Measurements from ENCODE around the gene FOXO3.

The FOXO3 gene

GRCh38 chr6:108635505-108636226, 74.9 kb downstream of the FOXO3 start:
- no peak for TF ChIP-seq CTCF (IDR thresholded peaks at IDR 0.05; ENCODE audit: control insufficient read depth, insufficient read depth, low read depth, low read length, missing control alignments)
- no peak for DNase-seq (ENCODE audit: low read depth)

GRCh38 chr6:108637963-108638362, 77.2 kb downstream of the FOXO3 start:
- no peak for TF ChIP-seq CTCF (IDR thresholded peaks at IDR 0.05; ENCODE audit: control insufficient read depth, insufficient read depth, low read depth, low read length, missing control alignments)
- no peak for DNase-seq (ENCODE audit: low read depth)
- H3K4me3 ChIP-seq (ENCODE audit: control insufficient read depth, low read depth, low read length): no peak overlapping the region

More at GRCh38 chr6:108635505-108636226, 74.9 kb downstream of the FOXO3 start:
- no peak overlapping the region for H3K4me3 ChIP-seq (ENCODE audit: control insufficient read depth, low read depth, low read length)

GRCh38 chr6:108638993-108639392, 78.3 kb downstream of the FOXO3 start:
- no peak for DNase-seq (ENCODE audit: low read depth)
- no peak for TF ChIP-seq CTCF (IDR thresholded peaks at IDR 0.05; ENCODE audit: control insufficient read depth, insufficient read depth, low read depth, low read length, missing control alignments)
- no peak overlapping the region for H3K4me3 ChIP-seq (ENCODE audit: control insufficient read depth, low read depth, low read length)

- H3K4me3 ChIP-seq (ENCODE audit: control insufficient read depth, low read depth, low read length): no peak overlapping the region
- TF ChIP-seq CTCF (IDR thresholded peaks at IDR 0.05; ENCODE audit: control insufficient read depth, insufficient read depth, low read depth, low read length, missing control alignments): no peak
- DNase-seq (ENCODE audit: low read depth): no peak
Observed at GRCh38 chr6:108640104-108640503, 79.4 kb downstream of the FOXO3 start.

- DNase-seq (ENCODE audit: low read depth): no peak
- H3K4me3 ChIP-seq (ENCODE audit: control insufficient read depth, low read depth, low read length): no peak overlapping the region
- TF ChIP-seq CTCF (IDR thresholded peaks at IDR 0.05; ENCODE audit: control insufficient read depth, insufficient read depth, low read depth, low read length, missing control alignments): no peak
Observed at GRCh38 chr6:108643184-108643583, 82.5 kb downstream of the FOXO3 start.

GRCh38 chr6:108644252-108644651, 83.5 kb downstream of the FOXO3 start:
- TF ChIP-seq CTCF (IDR thresholded peaks at IDR 0.05; ENCODE audit: control insufficient read depth, insufficient read depth, low read depth, low read length, missing control alignments): no peak
- no peak for DNase-seq (ENCODE audit: low read depth)

More at GRCh38 chr6:108644252-108644651, 83.5 kb downstream of the FOXO3 start:
- no peak overlapping the region for H3K4me3 ChIP-seq (ENCODE audit: control insufficient read depth, low read depth, low read length)

All from AG09309 (cell line).